Stomach (tissue), 9 donors: Measurements from ENCODE around the gene UGT1A7. TPM values are rescaled to one million over a fixed set of nuclear protein-coding genes. Genes with fewer than 3 reads are reported as not detected.

ENCODE experiments used
- DNase-seq, 2 donors: peaks; one replicate each; pipeline versions ENCODE4 v3.0.0 to v3.0.0-alpha.2; 2013 to 2019
- H3K27ac ChIP-seq, 5 donors: fragments of 200-600 bp in 4 of 5; sonication (generic) in 4 of 5; one replicate each; pipeline ENCODE4 v1.5.1; 2013 to 2019; ENCODE audit warnings: mild to moderate bottlenecking in 1 of 5, moderate library complexity in 1 of 5
- H3K27me3 ChIP-seq, 3 donors: fragments of 200-600 bp; sonication (generic); one replicate each; pipeline ENCODE4 v1.5.1; 2017 to 2019; ENCODE audit warnings: mixed run types in 1 of 3
- H3K36me3 ChIP-seq, 4 donors: fragments of 200-600 bp; sonication (generic); 1 replicate in 3 of 4; 2 replicates in 1 of 4; pipeline ENCODE4 v1.5.1; 2016 to 2019
- H3K4me1 ChIP-seq, 4 donors: fragments of 200-600 bp; sonication (generic); one replicate each; pipeline ENCODE4 v1.5.1; 2016 to 2019
- H3K4me3 ChIP-seq, 4 donors: fragments of 200-600 bp; sonication (generic) in 3 of 4; one replicate each; pipeline ENCODE4 v1.5.1; 2016 to 2019; ENCODE audit warnings: mild to moderate bottlenecking in 1 of 4
- H3K9me3 ChIP-seq, 4 donors: fragments of 200-600 bp; sonication (generic); one replicate each; pipeline ENCODE4 v1.5.1; 2016 to 2019
- EP300 ChIP-seq: sonication (generic); formaldehyde crosslinking; IDR thresholded peaks from one replicate; pipeline ENCODE4 v1.6.1; 2017; ENCODE audit warnings: antibody characterized with exemption
- POLR2A ChIP-seq, 4 donors: fragments of 450-650 bp; IDR thresholded peaks; one replicate each; pipeline ENCODE4 v1.6.1; 2016; ENCODE audit warnings: antibody characterized with exemption in 4 of 4, control low read depth in 2 of 4, mild to moderate bottlenecking in 1 of 4, moderate library complexity in 1 of 4
- POLR2AphosphoS5 ChIP-seq, 3 donors: sonication (generic); formaldehyde crosslinking; IDR thresholded peaks; one replicate each; pipeline ENCODE4 v1.6.1; 2016; ENCODE audit warnings: antibody characterized with exemption in 3 of 3
- WGBS, 5 donors: extraction: QIAGEN DNeasy Blood & Tissue Kit in 3 of 5; methylation state at CpG; one replicate each; pipeline versions ENCODE4 v1.1.5 to v1.1.7; 2013 to 2018; 5-methylcytosine and 5-hydroxymethylcytosine counted together
- intact Hi-C: fragments of 100-400 bp; cut with DNase I; formaldehyde crosslinking; loops from one replicate; pipeline ENCODE4 v1.15.1; 2023; ENCODE audit warnings: low total_unique reads
- polyA plus RNA-seq, 3 donors: library from polyadenylated mRNA; stranded (reverse); fragments of 200-250 nt; gene quantifications; one replicate each; pipeline ENCODE4 v1.2.3, GENCODE V29; 2013
- total RNA-seq, 5 donors: library from RNA; depleted of rRNA; stranded (reverse); fragments of >200 nt; gene quantifications; one replicate each; pipeline versions ENCODE4 v1.1.0 to v1.2.3, GENCODE V29; 2014 to 2016
- TF ChIP-seq, protein P1 (sequence below), 7 experiments: fragments of 450-650 bp in 4 of 7; fragments of 200-600 bp in 3 of 7; sonication (generic) in 3 of 7; IDR thresholded peaks; one replicate each; pipeline ENCODE4 v1.5.1; 2016 to 2019; ENCODE audit warnings: antibody characterized with exemption in 7 of 7, control low read depth in 2 of 7, mild to moderate bottlenecking in 1 of 7
- donor health status: healthy with polysubstance abuse.
- donor health status: Bipolar disorder and iron deficiency.
- donor health status: healthy.

Gene UGT1A7
- total and polyA plus RNA-seq, 8 donors: 0.45 to 37.1 (median 3.6) TPM; not detected in 2

DNA sequence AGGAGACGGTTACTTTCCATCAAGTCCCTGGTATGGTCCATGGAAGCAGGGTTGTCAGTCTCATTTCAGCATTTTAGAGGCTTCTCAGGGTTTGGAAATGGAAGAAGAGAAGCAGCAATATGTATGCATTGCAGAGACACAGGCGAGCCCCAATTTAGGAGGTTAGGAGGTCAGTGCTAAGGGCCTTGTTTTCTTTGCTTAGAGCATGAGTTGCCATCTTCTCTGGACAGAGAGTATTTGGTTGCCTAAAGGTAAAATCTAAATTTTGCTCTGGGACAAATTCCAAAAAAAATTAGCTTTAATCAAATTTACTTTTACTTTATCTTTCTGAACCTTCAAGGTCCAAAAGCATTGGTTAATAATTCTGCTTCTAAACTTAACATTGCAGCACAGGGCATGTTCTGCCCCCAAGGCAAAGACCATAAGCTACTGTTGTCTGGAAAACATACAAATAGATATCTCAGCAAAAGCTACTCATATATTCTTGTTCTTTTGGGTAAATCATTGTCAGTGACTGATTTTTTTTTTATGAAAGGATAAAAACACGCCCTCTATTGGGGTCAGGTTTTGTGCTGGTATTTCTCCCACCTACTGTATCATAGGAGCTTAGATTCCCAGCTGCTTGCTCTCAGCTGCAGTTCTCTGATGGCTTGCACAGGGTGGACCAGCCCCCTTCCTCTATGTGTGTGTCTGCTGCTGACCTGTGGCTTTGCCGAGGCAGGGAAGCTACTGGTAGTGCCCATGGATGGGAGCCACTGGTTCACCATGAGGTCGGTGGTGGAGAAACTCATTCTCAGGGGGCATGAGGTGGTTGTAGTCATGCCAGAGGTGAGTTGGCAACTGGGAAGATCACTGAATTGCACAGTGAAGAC lies 10.2 kb upstream of the UGT1A7 start, which contains the start of gene UGT1A9:
UGT1A9 (plus strand) TSS at position 609 of the 872 bp plus-strand sequence; CDS start at position 646, 37 bp downstream.
- H3K4me3 ChIP-seq: no peak within 1 kb of the TSS
- H3K27ac ChIP-seq: no peak within 1 kb of the TSS
- H3K9me3 ChIP-seq: no peaks in the 10 kb centered on the region
- H3K36me3 ChIP-seq: no peaks in the 10 kb centered on the region
- intact Hi-C loops: no loop called here
- H3K4me1 ChIP-seq: no peaks in the 10 kb centered on the region
- no peak for DNase-seq
- WGBS, 5 donors: 83 to 93% (median 91%) methylated on average over 5 of the region's 5 CpGs
- H3K27me3 ChIP-seq: no peaks in the 10 kb centered on the region
- TF ChIP-seq EP300: no peak
- no peak for TF ChIP-seq POLR2AphosphoS5 (IDR thresholded peaks at IDR 0.05)
- TF ChIP-seq, protein P1, sequence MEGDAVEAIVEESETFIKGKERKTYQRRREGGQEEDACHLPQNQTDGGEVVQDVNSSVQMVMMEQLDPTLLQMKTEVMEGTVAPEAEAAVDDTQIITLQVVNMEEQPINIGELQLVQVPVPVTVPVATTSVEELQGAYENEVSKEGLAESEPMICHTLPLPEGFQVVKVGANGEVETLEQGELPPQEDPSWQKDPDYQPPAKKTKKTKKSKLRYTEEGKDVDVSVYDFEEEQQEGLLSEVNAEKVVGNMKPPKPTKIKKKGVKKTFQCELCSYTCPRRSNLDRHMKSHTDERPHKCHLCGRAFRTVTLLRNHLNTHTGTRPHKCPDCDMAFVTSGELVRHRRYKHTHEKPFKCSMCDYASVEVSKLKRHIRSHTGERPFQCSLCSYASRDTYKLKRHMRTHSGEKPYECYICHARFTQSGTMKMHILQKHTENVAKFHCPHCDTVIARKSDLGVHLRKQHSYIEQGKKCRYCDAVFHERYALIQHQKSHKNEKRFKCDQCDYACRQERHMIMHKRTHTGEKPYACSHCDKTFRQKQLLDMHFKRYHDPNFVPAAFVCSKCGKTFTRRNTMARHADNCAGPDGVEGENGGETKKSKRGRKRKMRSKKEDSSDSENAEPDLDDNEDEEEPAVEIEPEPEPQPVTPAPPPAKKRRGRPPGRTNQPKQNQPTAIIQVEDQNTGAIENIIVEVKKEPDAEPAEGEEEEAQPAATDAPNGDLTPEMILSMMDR (IDR thresholded peaks at IDR 0.05): no peak
- no peak for TF ChIP-seq POLR2A (IDR thresholded peaks at IDR 0.05)

DNA sequence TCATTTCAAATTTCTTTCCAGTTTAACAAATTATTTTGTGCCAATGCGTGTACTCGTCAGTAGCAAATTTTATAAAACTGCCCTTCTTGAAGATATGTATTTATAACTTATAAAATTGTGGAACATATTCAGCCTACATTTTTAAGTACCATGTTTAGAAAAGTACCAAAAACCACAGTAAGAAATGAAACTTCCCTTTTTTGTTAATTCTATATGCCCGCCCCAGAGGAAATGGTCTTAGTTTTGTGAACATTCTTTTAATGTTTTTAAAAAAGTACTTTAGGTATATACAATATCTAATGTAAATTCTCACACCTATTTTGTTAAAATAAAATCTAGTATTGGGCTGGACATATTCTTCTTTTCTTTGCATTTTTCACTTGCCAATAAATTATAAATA lies 8.8 kb upstream of the UGT1A7 start:
- 74 to 92% (median 87%) methylated on average over 3 of the region's 3 CpGs for WGBS, 5 donors

GRCh38 chr2:233673896-233674295 lies 7.8 kb upstream of the UGT1A7 start:
- Histone ChIP-seq H3K36me3 (no peaks in the 10 kb centered on the region), H3K4me1 (no peaks in the 10 kb centered on the region), H3K4me3 (no peak overlapping the region), H3K27me3 (no peaks in the 10 kb centered on the region), H3K9me3 (no peaks in the 10 kb centered on the region), H3K27ac (no peak overlapping the region)
- intact Hi-C loops: no loop called here
- no peak for TF ChIP-seq POLR2AphosphoS5 (IDR thresholded peaks at IDR 0.05)
- no peak for DNase-seq

More for the DNA sequence above, 8.8 kb upstream of the UGT1A7 start:
- H3K27ac ChIP-seq: no peak overlapping the region
- H3K9me3 ChIP-seq: no peaks in the 10 kb centered on the region
- no peak overlapping the region for H3K4me3 ChIP-seq
- DNase-seq: no peak
- TF ChIP-seq POLR2AphosphoS5 (IDR thresholded peaks at IDR 0.05): no peak
- TF ChIP-seq POLR2A (IDR thresholded peaks at IDR 0.05): no peak
- TF ChIP-seq EP300: no peak
- TF ChIP-seq, protein P1 (IDR thresholded peaks at IDR 0.05): no peak
- H3K27me3 ChIP-seq: no peaks in the 10 kb centered on the region
- no peaks in the 10 kb centered on the region for H3K4me1 ChIP-seq
- intact Hi-C loops: no loop called here
- no peaks in the 10 kb centered on the region for H3K36me3 ChIP-seq

GRCh38 chr2:233674314-233674713 lies 7.4 kb upstream of the UGT1A7 start:
- no peak for DNase-seq
- 51 to 63% (median 52%) methylated on average over 1 of the region's 1 CpG for WGBS, 5 donors
- intact Hi-C loops: no loop called here
- no peak overlapping the region for H3K27ac ChIP-seq
- no peak overlapping the region for H3K4me3 ChIP-seq
- no peaks in the 10 kb centered on the region for H3K36me3 ChIP-seq
- H3K27me3 ChIP-seq: no peaks in the 10 kb centered on the region
- no peaks in the 10 kb centered on the region for H3K4me1 ChIP-seq
- TF ChIP-seq EP300 (no peak), POLR2AphosphoS5 (IDR thresholded peaks at IDR 0.05) (no peak)
- TF ChIP-seq, protein P1 (IDR thresholded peaks at IDR 0.05): no peak
- H3K9me3 ChIP-seq: no peaks in the 10 kb centered on the region

DNA sequence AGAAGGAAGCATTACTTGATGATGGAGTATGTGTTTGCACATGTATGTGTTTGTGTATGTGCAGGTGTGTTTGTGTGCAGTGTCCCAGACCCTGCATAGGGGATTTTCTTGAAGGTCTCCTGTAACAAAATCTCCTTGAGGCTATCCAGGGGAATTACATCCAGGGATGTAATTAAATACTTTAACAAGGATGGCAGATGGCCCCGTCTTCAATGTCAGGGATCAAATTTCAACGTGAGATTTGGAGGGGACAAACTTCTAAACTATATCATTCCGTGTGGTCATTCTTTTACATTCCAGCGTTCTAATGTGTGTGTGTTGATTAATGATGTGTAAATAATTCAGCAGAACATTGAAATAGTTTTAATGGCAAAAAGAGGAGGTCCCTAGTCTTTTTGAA lies 6.7 kb upstream of the UGT1A7 start:
- no peaks in the 10 kb centered on the region for H3K4me1 ChIP-seq
- WGBS, 5 donors: 43 to 62% (median 48%) methylated on average over 4 of the region's 4 CpGs
- H3K27me3 ChIP-seq: no peaks in the 10 kb centered on the region
- TF ChIP-seq, protein P1 (IDR thresholded peaks at IDR 0.05): no peak
- no peak for TF ChIP-seq POLR2AphosphoS5 (IDR thresholded peaks at IDR 0.05)
- no peak for TF ChIP-seq EP300
- TF ChIP-seq POLR2A (IDR thresholded peaks at IDR 0.05): no peak
- H3K9me3 ChIP-seq: no peaks in the 10 kb centered on the region
- H3K4me3 ChIP-seq: no peak overlapping the region
- no peak overlapping the region for H3K27ac ChIP-seq
- intact Hi-C loops: no loop called here
- no peaks in the 10 kb centered on the region for H3K36me3 ChIP-seq
- DNase-seq: no peak
